Endothelial cell of umbilical vein (primary cell): ENCODE results near the gene TMTC1. TPM values are rescaled to one million over a fixed set of nuclear protein-coding genes. Genes with fewer than 3 reads are reported as not detected.

ENCODE experiments used
- BruUV-seq: library from RNA; stranded (reverse); fragments of 400-500 nt; replicated peaks from 2 replicates; lab custom pipeline; 2021; lab: Mats Ljungman, UMichigan
- CTCF ChIA-PET: fragments of 300-600, 350-600 bp; sonication (Branson Sonifier 250); formaldehyde crosslinking; loops from one replicate; lab custom pipeline; 2021; ENCODE audit warnings: antibody characterized with exemption, inconsistent platforms; lab: Charles Lee
- POLR2A ChIA-PET: fragments of 300-600, 350-600 bp; sonication (Branson Sonifier 250); formaldehyde crosslinking; loops from one replicate; lab custom pipeline; 2021; ENCODE audit warnings: antibody characterized with exemption, inconsistent platforms; lab: Charles Lee
- DNase-seq: peaks from one replicate; pipeline ENCODE4 v3.0.0-alpha.2; 2011; ENCODE audit warnings: low read depth, low spot score
- FAIRE-seq: peaks from 2 replicates; lab custom pipeline; 2011; peaks lifted over from hg19 to GRCh38; lab: Jason Lieb, UNC
- H2AFZ ChIP-seq: 2 replicates; pipeline ENCODE4 v1.6.0; 2012; ENCODE audit warnings: low read depth, low read length, control low read depth, inconsistent platforms
- H3K27ac ChIP-seq: 2 replicates; pipeline ENCODE4 v1.5.1; 2011; ENCODE audit warnings: low read depth, mild to moderate bottlenecking, control low read depth, low read length, moderate library complexity; ENCODE audit not compliant: insufficient read depth
- H3K27me3 ChIP-seq, 2 experiments: 2 replicates each; pipeline versions ENCODE4 v1.6.0 to v1.6.1; 2011; ENCODE audit warnings: low read length in 2 of 2, mixed read lengths in 1 of 2; ENCODE audit not compliant: control insufficient read depth in 2 of 2, insufficient read depth in 2 of 2
- H3K36me3 ChIP-seq, 2 experiments: 2 replicates in 1 of 2; 3 replicates in 1 of 2; pipeline ENCODE4 v1.5.1; 2011; ENCODE audit warnings: low read length in 2 of 2, mild to moderate bottlenecking in 1 of 2, moderate library complexity in 1 of 2; ENCODE audit not compliant: control insufficient read depth in 2 of 2, insufficient read depth in 2 of 2; ENCODE audit errors: extremely low read depth in 1 of 2
- H3K4me1 ChIP-seq: 3 replicates; pipeline ENCODE4 v1.5.1; 2011; ENCODE audit warnings: mild to moderate bottlenecking, low read length; ENCODE audit not compliant: control insufficient read depth, insufficient read depth; ENCODE audit errors: extremely low read depth
- H3K4me2 ChIP-seq: 2 replicates; pipeline ENCODE4 v1.6.1; 2011; ENCODE audit warnings: low read length, control low read depth, mixed read lengths; ENCODE audit not compliant: insufficient read depth
- H3K4me3 ChIP-seq, 3 experiments: fragments of 200-600 bp in 1 of 3; sonication (generic), shearing (Covaris generic) in 1 of 3; replicated peaks in 1 of 3; 2 replicates each; pipeline ENCODE4 v1.5.1; 2011 to 2016; ENCODE audit warnings: control low read depth in 3 of 3, low read length in 3 of 3, mild to moderate bottlenecking in 2 of 3, inconsistent platforms in 1 of 3, low read depth in 1 of 3, moderate library complexity in 1 of 3; ENCODE audit not compliant: insufficient read depth in 1 of 3
- H3K79me2 ChIP-seq: 2 replicates; pipeline ENCODE4 v1.6.0; 2012; ENCODE audit warnings: low read length, inconsistent platforms; ENCODE audit not compliant: control insufficient read depth, insufficient read depth
- H3K9ac ChIP-seq: replicated peaks from 2 replicates; pipeline ENCODE3; 2011; ENCODE audit warnings: low read length, control low read depth; ENCODE audit not compliant: insufficient read depth; ENCODE audit errors: extremely low read depth
- H3K9me1 ChIP-seq: replicated peaks from 3 replicates; pipeline ENCODE4 v1.6.0; 2011; ENCODE audit warnings: mild to moderate bottlenecking, low read length; ENCODE audit not compliant: control insufficient read depth, insufficient read depth; ENCODE audit errors: extremely low read depth
- H3K9me3 ChIP-seq: replicated peaks from 2 replicates; pipeline ENCODE4 v1.5.1; 2012; ENCODE audit warnings: low read length, inconsistent platforms; ENCODE audit not compliant: control insufficient read depth, insufficient read depth
- H4K20me1 ChIP-seq: replicated peaks from 2 replicates; pipeline ENCODE3; 2011; ENCODE audit warnings: mild to moderate bottlenecking, low read length; ENCODE audit not compliant: control insufficient read depth, insufficient read depth; ENCODE audit errors: extremely low read depth
- CTCF ChIP-seq, 2 donors: IDR thresholded peaks; 1 replicate in 1 of 2; 2 replicates in 1 of 2; pipeline ENCODE4 v1.5.1; 2011; ENCODE audit warnings: low read length in 2 of 2, mild to moderate bottlenecking in 2 of 2, moderate library complexity in 2 of 2, control low read depth in 1 of 2, inconsistent platforms in 1 of 2, low read depth in 1 of 2; ENCODE audit not compliant: insufficient read depth in 1 of 2; ENCODE audit errors: extremely low read depth in 1 of 2
- EZH2 ChIP-seq: IDR thresholded peaks from 2 replicates; pipeline ENCODE4 v1.6.1; 2012; ENCODE audit warnings: borderline replicate concordance, low read depth, mild to moderate bottlenecking, moderate library complexity, low read length, inconsistent platforms; ENCODE audit not compliant: severe bottlenecking
- FOS ChIP-seq: IDR thresholded peaks from 2 replicates; pipeline ENCODE4 v1.6.1; 2011; ENCODE audit warnings: mild to moderate bottlenecking, low read length, moderate library complexity, borderline replicate concordance; ENCODE audit not compliant: insufficient read depth
- GATA2 ChIP-seq: IDR thresholded peaks from 2 replicates; pipeline ENCODE4 v1.7.0; 2011; ENCODE audit warnings: low read depth, mild to moderate bottlenecking, moderate library complexity, mixed read lengths, low read length; ENCODE audit not compliant: insufficient read length, insufficient read depth
- JUN ChIP-seq: IDR thresholded peaks from 2 replicates; pipeline ENCODE4 v1.6.1; 2011; ENCODE audit warnings: borderline replicate concordance, low read depth; ENCODE audit not compliant: insufficient read length, insufficient read depth
- MAX ChIP-seq: IDR thresholded peaks from 2 replicates; pipeline ENCODE4 v1.6.1; 2011; ENCODE audit not compliant: insufficient read depth, insufficient read length
- MYC ChIP-seq: IDR thresholded peaks from one replicate; pipeline ENCODE4 v1.6.1; 2011; ENCODE audit warnings: mild to moderate bottlenecking, low read depth, low read length
- POLR2A ChIP-seq: IDR thresholded peaks from 2 replicates; pipeline ENCODE4 v1.6.1; 2012; ENCODE audit warnings: low read depth, mild to moderate bottlenecking, control low read depth, low read length
- POLR2AphosphoS5 ChIP-seq: IDR thresholded peaks from 2 replicates; pipeline ENCODE4 v1.6.1; 2012; ENCODE audit warnings: low read depth, mild to moderate bottlenecking, control low read depth, low read length, moderate library complexity; ENCODE audit not compliant: insufficient read depth
- dilution Hi-C: fragments of 300-500 bp; cut with MboI; formaldehyde crosslinking; loops from one replicate; pipeline ENCODE4 v1.15.0; 2019; ENCODE audit warnings: low sequenced_read_pairs; ENCODE audit not compliant: extremely low pct_ligation_motif_present
- intact Hi-C: fragments of 100-400 bp; cut with micrococcal nuclease; formaldehyde crosslinking; loops from one replicate; pipeline ENCODE4 v1.10.0; 2022
- polyA plus RNA-seq, 4 experiments: library from polyadenylated mRNA; depleted of rRNA in 3 of 4; stranded (reverse) in 3 of 4; unstranded in 1 of 4; fragments of >200 nt; gene quantifications; 2 replicates each; pipeline versions ENCODE4 v1.2.1 to v1.2.3, GENCODE V29; 2011 to 2012; ENCODE audit warnings: missing spikeins in 1 of 4
- total RNA-seq: library from RNA; stranded (reverse); gene quantifications from 2 replicates; pipeline ENCODE4 v1.2.3, GENCODE V29; 2021

The TMTC1 gene
- total and polyA plus RNA-seq, 2 donors (not counting 3 experiments of a cell fraction or from before 2014, with no cell fraction given) = 5.4 to 5.9 TPM

GRCh38 chr12:29589286-29589820 is 194.4 kb downstream of the TMTC1 start:
- POLR2A ChIA-PET = no interaction called here

More at GRCh38 chr12:29589286-29589820, 194.4 kb downstream of the TMTC1 start:
- Histone ChIP-seq H3K27me3 (no peaks in the 10 kb centered on the region), H3K27ac (no peak overlapping the region), H4K20me1 (no peaks in the 10 kb centered on the region), H3K36me3 (no peaks in the 10 kb centered on the region), H3K9me1 (no peaks in the 10 kb centered on the region), H3K9ac (no peak overlapping the region), H3K4me2 (no peak overlapping the region), H2AFZ (no peak overlapping the region), H3K9me3 (no peaks in the 10 kb centered on the region), H3K4me3 (no peak overlapping the region), H3K79me2 (no peaks in the 10 kb centered on the region), H3K4me1 (no peaks in the 10 kb centered on the region)
- TF ChIP-seq MYC (no peak), POLR2AphosphoS5 (no peak), JUN (no peak), POLR2A (no peak), FOS (no peak), EZH2 (no peak), GATA2 (no peak), CTCF (IDR thresholded peaks at IDR 0.05; ENCODE audit: extremely low read depth in 1 of 2, insufficient read depth in 1 of 2, low read depth in 1 of 2, low read length in 2 of 2) (no peak), MAX (no peak)
- BruUV-seq = no TSS peak
- intact Hi-C loops = no loop called here
- CTCF ChIA-PET = interaction anchor here (1.4 kb wide), 1 partner anchor 9 kb away, joined by 3 read pairs; no protein-coding TSS in a partner anchor
- dilution Hi-C loops = no loop called here
- FAIRE-seq (no peak), DNase-seq (no peak)
